ENCODE measurements around the gene RHOBTB1. TPM values are rescaled to one million over a fixed set of nuclear protein-coding genes. Genes with fewer than 3 reads are reported as not detected.

Gene RHOBTB1
- total RNA-seq, 2 experiments from 2014 or later = not detected

- Histone ChIP-seq H4K20me1 (ENCODE audit: insufficient read depth, low read length) (no peaks in the 10 kb centered on the region), H3K4me1 (ENCODE audit: insufficient read depth, low read length, poor library complexity, severe bottlenecking) (peaks cover 10% of the 10 kb centered on the region), H3K79me2 (ENCODE audit: insufficient read depth, low read depth, low read length) (no peaks in the 10 kb centered on the region), H3K4me2 (ENCODE audit: low read length) (no peak overlapping the region), H2AFZ (ENCODE audit: low read length) (no peak overlapping the region), H3K36me3 (ENCODE audit: insufficient read depth, low read length) (no peaks in the 10 kb centered on the region), H3K9me3 (ENCODE audit: low read length) (no peaks in the 10 kb centered on the region), H3K4me3 (ENCODE audit: low read depth, low read length, poor library complexity, severe bottlenecking) (no peak overlapping the region), H3K27ac (ENCODE audit: low read depth, low read length, poor library complexity, severe bottlenecking) (no peak overlapping the region), H3K9me2 (ENCODE audit: insufficient read depth, low read length) (no peaks in the 10 kb centered on the region)
- DNase-seq (ENCODE audit: low spot score) = no peak
- no TSS peak for BruUV-seq (replicated peaks)
- ChIA-PET CTCF (ENCODE audit: unreplicated experiment) (no interaction called here), POLR2A (no interaction called here)
- TF ChIP-seq EZH2phosphoT487 (IDR thresholded peaks at IDR 0.05; ENCODE audit: borderline replicate concordance, low read depth, low read length) = no peak
- no peak for TF ChIP-seq CTCF (conservative IDR thresholded peaks at IDR 0.05; ENCODE audit: low read length)
- intact Hi-C loops (cut with micrococcal nuclease; ENCODE audit: unreplicated experiment) = loop anchor here (1.0 to 2.0 kb wide), 2 partner anchors 81 to 147 kb away; no protein-coding TSS in a partner anchor
These were observed 19.7 kb upstream of the RHOBTB1 start for GRCh38 chr10:60963441-60964256.

GRCh38 chr10:60962946-60963345 lies 19.0 kb upstream of the RHOBTB1 start:
- Histone ChIP-seq H3K9me3 (ENCODE audit: low read length) (no peaks in the 10 kb centered on the region), H3K4me1 (ENCODE audit: insufficient read depth, low read length, poor library complexity, severe bottlenecking) (peaks cover 10% of the 10 kb centered on the region), H3K79me2 (ENCODE audit: insufficient read depth, low read depth, low read length) (no peaks in the 10 kb centered on the region), H3K4me2 (ENCODE audit: low read length) (no peak overlapping the region), H3K27ac (ENCODE audit: low read depth, low read length, poor library complexity, severe bottlenecking) (no peak overlapping the region), H3K9me2 (ENCODE audit: insufficient read depth, low read length) (no peaks in the 10 kb centered on the region), H2AFZ (ENCODE audit: low read length) (no peak overlapping the region), H3K4me3 (ENCODE audit: low read depth, low read length, poor library complexity, severe bottlenecking) (no peak overlapping the region), H3K36me3 (ENCODE audit: insufficient read depth, low read length) (no peaks in the 10 kb centered on the region), H4K20me1 (ENCODE audit: insufficient read depth, low read length) (no peaks in the 10 kb centered on the region)
- CTCF ChIA-PET (ENCODE audit: unreplicated experiment) = no interaction called here
- intact Hi-C loops (cut with micrococcal nuclease; ENCODE audit: unreplicated experiment) = no loop called here
- POLR2A ChIA-PET = no interaction called here
- BruUV-seq (replicated peaks) = no TSS peak
- TF ChIP-seq EZH2phosphoT487 (IDR thresholded peaks at IDR 0.05; ENCODE audit: borderline replicate concordance, low read depth, low read length) (no peak), CTCF (conservative IDR thresholded peaks at IDR 0.05; ENCODE audit: low read length) (no peak)
- no peak for DNase-seq (ENCODE audit: low spot score)

GRCh38 chr10:60960913-60961312 lies 16.9 kb upstream of the RHOBTB1 start:
- H2AFZ ChIP-seq (ENCODE audit: low read length) = peak overlapping the region; percentile 60; the same call in 1 of the 2 replicates
- no peaks in the 10 kb centered on the region for H4K20me1 ChIP-seq (ENCODE audit: insufficient read depth, low read length)
- no peak for TF ChIP-seq EZH2phosphoT487 (IDR thresholded peaks at IDR 0.05; ENCODE audit: borderline replicate concordance, low read depth, low read length)
- TF ChIP-seq CTCF (conservative IDR thresholded peaks at IDR 0.05; ENCODE audit: low read length) = no peak
- no peaks in the 10 kb centered on the region for H3K36me3 ChIP-seq (ENCODE audit: insufficient read depth, low read length)
- BruUV-seq (replicated peaks) = no TSS peak
- no peaks in the 10 kb centered on the region for H3K9me2 ChIP-seq (ENCODE audit: insufficient read depth, low read length)
- H3K9me3 ChIP-seq (ENCODE audit: low read length) = no peaks in the 10 kb centered on the region
- H3K27ac ChIP-seq (ENCODE audit: low read depth, low read length, poor library complexity, severe bottlenecking) = no peak overlapping the region
- ChIA-PET CTCF (ENCODE audit: unreplicated experiment) (no interaction called here), POLR2A (interaction anchor here (0.6 to 1.0 kb wide), 3 partner anchors 41 to 158 kb away, joined by 3 to 6 read pairs (median 4); no protein-coding TSS in a partner anchor)
- H3K4me2 ChIP-seq (ENCODE audit: low read length) = peak overlapping the region; percentile 14
- H3K4me3 ChIP-seq (ENCODE audit: low read depth, low read length, poor library complexity, severe bottlenecking) = no peak overlapping the region
- intact Hi-C loops (cut with micrococcal nuclease; ENCODE audit: unreplicated experiment) = no loop called here
- H3K79me2 ChIP-seq (ENCODE audit: insufficient read depth, low read depth, low read length) = no peaks in the 10 kb centered on the region
- H3K4me1 ChIP-seq (ENCODE audit: insufficient read depth, low read length, poor library complexity, severe bottlenecking) = peaks cover 10% of the 10 kb centered on the region
- peak; percentile 24 for DNase-seq (ENCODE audit: low spot score)

All from OCI-LY7 (cell line).